Stimulated activated CD8-positive, alpha-beta memory T cell treated with anti-CD3 and anti-CD28 coated beads, Interleukin-12 subunit alpha, Interleukin-12 subunit beta, amount 100 ng/mL, for 1 hour (primary cell): ENCODE results near the gene ANKRD65.
"Not testable (repeated sequence)": the region's sequence is repeated elsewhere in the genome, so short reads cannot be mapped to it uniquely, and the experiment has no call there.

ENCODE experiments used
- DNase-seq: peaks from one replicate; pipeline ENCODE4 v3.0.0-alpha.2; 2020; ENCODE audit warnings: low read depth

The ANKRD65 gene

GRCh38 chr1:1393428-1393827, 27.6 kb downstream of the ANKRD65 start:
- no peak for DNase-seq

GRCh38 chr1:1393014-1393413, 28.1 kb downstream of the ANKRD65 start:
- DNase-seq, result no peak

- no peak for DNase-seq
Observed at GRCh38 chr1:1391225-1391624, 29.9 kb downstream of the ANKRD65 start.

- DNase-seq, result no peak
Observed at GRCh38 chr1:1390675-1391074, 30.4 kb downstream of the ANKRD65 start.

- DNase-seq, result no peak
Observed at GRCh38 chr1:1388078-1388472, 33.0 kb downstream of the ANKRD65 start.

GRCh38 chr1:1387098-1388077, 33.7 kb downstream of the ANKRD65 start:
- no peak for DNase-seq

GRCh38 chr1:1385931-1386330, 35.1 kb downstream of the ANKRD65 start:
- DNase-seq, result no peak

GRCh38 chr1:1385339-1385738, 35.7 kb downstream of the ANKRD65 start:
- not testable (repeated sequence) for DNase-seq

- DNase-seq, result no peak
Observed at GRCh38 chr1:1381294-1381693, 39.8 kb downstream of the ANKRD65 start.

GRCh38 chr1:1380860-1381259, 40.2 kb downstream of the ANKRD65 start:
- DNase-seq, result no peak

- DNase-seq, result no peak
Observed at GRCh38 chr1:1377540-1378205, 43.4 kb downstream of the ANKRD65 start.

- no peak for DNase-seq
Observed at GRCh38 chr1:1376551-1377226, 44.4 kb downstream of the ANKRD65 start.

GRCh38 chr1:1374929-1375662, 46.0 kb downstream of the ANKRD65 start, which contains the start of gene AURKAIP1:
Gene AURKAIP1, minus strand, starts transcription at chr1:1375207. Its CDS starts 451 bp downstream, at chr1:1374756.
- DNase-seq, result peak; percentile 90

- no peak for DNase-seq
Observed at GRCh38 chr1:1374589-1374928, 46.5 kb downstream of the ANKRD65 start.

GRCh38 chr1:1373815-1374588, 47.1 kb downstream of the ANKRD65 start:
- no peak for DNase-seq

GRCh38 chr1:1373051-1373814, 47.8 kb downstream of the ANKRD65 start:
- DNase-seq, result no peak

GRCh38 chr1:1371746-1372711, 49.0 kb downstream of the ANKRD65 start:
- peak; percentile 55 for DNase-seq

GRCh38 chr1:1371364-1371745, 49.7 kb downstream of the ANKRD65 start:
- peak; percentile 34 for DNase-seq

- no peak for DNase-seq
Observed at GRCh38 chr1:1370771-1371300, 50.2 kb downstream of the ANKRD65 start.
